Kidney glomerular epithelial cell (primary cell): ENCODE data around the gene ERCC5.
A peak's percentile ranks its signal among the peaks of the same experiment; 100 is the strongest.

Experiments used
- DNase-seq: peaks from one replicate; lab custom pipeline; 2025; lab: John Stamatoyannopoulos, UW

ERCC5 gene

GRCh38 chr13:102845289-102845629 lies 573 bp upstream of the ERCC5 start:
- DNase-seq, result no peak

DNA sequence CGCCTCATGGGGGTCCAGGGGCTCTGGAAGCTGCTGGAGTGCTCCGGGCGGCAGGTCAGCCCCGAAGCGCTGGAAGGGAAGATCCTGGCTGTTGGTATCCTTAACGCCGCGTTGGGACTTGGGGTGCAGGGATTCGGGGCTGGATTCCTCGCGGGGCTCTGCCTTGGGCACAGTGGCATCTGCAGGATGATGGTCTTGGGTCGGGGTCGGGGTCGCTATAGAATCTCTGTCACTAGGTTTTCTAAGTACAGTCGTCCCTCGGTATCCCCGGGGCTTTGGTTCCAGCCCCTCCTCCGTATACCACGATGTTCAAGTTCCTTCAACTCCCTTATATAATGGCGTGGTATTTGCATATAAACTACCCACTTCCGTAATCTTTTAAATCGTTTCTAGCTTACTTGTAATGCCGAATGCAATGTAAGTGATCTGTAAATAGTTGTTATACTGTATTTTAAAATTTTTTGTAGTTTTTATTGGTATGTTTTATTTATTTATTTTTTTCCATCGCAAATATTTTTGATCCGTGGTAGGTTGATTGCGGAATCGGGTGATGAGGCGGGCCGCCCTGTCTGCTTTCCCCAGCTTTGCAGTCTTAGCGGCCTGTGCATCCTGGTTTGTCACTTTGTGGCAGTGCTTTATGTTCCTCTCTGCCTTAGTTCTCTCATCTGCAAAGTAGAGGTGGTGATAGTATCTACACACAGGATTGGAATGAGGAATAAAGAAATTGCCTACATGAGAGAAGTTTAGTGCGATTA lies 606 bp downstream of the ERCC5 start:
- DNase-seq, result peak; percentile 59

- DNase-seq, result peak; percentile 18
Measured at GRCh38 chr13:102847272-102848234, 1.7 kb downstream of the ERCC5 start.

- DNase-seq, result no peak
Measured at GRCh38 chr13:102848956-102849355, 3.1 kb downstream of the ERCC5 start.

- no peak for DNase-seq
Measured at GRCh38 chr13:102852556-102852955, 6.7 kb downstream of the ERCC5 start.

GRCh38 chr13:102854675-102855074 lies 8.8 kb downstream of the ERCC5 start:
- no peak for DNase-seq

DNA sequence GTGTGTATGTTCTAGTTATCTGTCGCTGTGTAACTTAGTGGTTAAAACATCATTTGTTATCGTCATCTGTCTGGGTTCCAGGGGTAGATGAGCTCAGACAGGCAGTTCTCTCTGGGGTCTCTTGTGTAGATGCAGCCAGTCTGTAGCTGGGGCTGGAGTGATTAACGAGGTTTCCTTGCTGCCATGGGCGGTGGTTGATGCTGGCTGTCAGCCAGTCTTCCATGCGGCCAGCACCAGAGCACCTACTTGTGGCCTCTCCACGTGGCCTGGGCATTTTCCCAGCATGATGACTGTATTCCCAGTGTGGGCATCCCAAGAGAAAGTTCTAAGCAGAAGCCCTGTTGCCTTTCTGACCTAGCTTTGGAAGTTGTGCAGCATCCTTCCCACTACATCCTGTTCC lies 10.7 kb downstream of the ERCC5 start:
- DNase-seq, result no peak

GRCh38 chr13:102862624-102863210 lies 16.9 kb downstream of the ERCC5 start:
- DNase-seq, result no peak

GRCh38 chr13:102863590-102863989 lies 17.8 kb downstream of the ERCC5 start:
- DNase-seq, result no peak

- no peak for DNase-seq
Measured at GRCh38 chr13:102868366-102868936, 22.6 kb downstream of the ERCC5 start.

DNA sequence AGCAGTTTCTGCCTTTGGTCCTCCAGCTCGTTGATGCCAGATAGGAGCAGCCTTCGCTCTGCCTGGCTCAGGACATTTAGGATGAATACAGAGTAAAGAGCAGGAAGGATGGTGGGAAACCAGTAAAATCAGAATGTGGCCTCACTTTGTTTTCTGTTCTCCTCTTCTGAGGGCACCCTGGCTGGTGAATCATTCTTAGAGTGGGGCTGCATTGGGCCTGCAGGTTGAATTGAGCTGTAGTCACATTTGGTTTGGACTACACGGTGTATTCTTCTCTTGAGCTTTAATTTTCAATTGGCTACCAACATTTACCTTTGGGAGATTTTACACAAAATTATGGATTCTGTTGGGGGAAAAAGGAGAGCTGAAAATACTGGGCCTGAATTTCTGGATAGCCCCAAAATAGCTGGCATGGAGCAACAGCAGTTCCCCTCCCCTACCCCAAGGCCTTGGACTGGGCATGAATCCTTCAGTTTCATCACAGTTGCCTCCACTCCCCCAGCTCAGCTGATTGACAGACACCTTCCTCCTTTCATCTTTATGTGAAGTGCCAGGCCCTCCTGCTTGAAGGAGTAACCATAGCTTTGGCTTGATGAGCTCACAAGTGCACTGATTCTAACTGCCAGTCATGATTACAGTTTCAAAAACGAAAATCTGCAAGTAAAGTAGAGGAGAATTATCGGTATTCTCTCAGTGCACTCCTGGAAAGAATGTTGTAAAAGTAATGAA lies 24.3 kb downstream of the ERCC5 start:
- DNase-seq, result no peak

DNA sequence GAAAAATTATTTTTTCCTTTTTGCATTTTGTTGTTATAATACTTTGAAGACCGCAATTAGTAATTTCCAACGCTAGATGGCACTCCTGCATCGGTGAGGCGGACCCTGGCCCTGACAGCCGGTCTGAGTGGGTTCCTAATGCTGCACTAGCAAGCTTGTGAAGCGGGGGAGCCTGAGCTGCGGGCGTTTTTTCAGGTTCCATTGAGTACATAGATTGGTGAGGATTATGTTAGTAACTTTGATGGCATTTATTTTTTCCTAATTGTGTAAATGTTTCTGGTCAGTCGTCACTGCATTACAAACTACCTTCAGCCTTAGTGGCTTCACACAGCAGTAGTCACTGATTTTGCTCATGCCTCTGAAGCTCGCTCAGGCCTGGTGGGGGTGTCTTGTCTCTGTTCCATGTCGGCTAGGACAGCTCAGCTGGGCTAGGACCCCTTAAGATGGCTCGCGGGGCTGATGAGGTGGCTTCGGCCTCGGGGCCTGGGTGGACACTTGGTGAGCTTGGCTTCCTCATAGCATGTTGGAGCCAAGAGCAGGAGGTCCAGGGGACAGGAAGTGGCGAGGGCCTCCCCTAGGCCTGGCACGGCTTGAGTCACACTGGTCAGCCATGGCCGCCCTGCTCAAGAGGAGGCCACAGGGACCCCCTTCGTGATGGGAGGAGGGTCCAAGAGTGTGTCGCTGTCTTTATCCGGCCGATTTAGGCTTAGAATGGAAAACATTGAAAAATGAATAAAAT lies 25.0 kb downstream of the ERCC5 start:
- peak; percentile 50 for DNase-seq

DNA sequence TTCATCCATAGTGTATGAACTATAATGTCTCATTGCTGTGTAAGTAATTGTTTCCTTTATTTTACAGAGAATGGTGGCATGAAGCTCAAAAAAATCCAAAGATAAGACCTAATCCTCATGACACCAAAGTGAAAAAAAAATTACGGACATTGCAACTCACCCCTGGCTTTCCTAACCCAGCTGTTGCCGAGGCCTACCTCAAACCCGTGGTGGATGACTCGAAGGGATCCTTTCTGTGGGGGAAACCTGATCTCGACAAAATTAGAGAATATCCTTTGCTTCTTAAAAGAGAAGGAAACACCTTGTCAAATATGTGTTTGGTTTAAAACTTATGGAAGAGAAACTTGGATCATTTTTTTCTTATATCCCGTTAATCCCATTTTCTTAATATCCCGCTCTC lies 26.3 kb downstream of the ERCC5 start:
- DNase-seq, result no peak

GRCh38 chr13:102872531-102872930 lies 26.7 kb downstream of the ERCC5 start:
- no peak for DNase-seq

DNA sequence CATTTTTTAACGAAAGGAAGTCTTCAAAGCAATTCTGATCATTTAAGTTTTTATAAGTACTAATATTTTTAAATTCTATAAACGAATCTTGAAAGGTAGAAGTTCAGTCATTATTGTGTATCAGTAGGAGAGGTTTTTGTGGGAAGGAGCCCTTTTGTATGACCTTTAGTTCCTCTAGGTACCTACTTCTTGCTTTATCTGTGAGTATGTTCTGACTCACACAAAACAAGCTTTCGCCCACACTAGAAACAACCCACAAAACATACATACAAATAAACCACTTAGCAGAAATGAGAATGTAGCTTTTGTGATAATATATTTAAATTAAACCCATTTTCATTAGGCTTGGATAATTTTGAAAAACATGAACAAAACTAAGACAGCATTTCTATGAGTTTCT lies 27.8 kb downstream of the ERCC5 start:
- DNase-seq, result no peak

- no peak for DNase-seq
Measured at GRCh38 chr13:102875256-102875655, 29.4 kb downstream of the ERCC5 start.

DNA sequence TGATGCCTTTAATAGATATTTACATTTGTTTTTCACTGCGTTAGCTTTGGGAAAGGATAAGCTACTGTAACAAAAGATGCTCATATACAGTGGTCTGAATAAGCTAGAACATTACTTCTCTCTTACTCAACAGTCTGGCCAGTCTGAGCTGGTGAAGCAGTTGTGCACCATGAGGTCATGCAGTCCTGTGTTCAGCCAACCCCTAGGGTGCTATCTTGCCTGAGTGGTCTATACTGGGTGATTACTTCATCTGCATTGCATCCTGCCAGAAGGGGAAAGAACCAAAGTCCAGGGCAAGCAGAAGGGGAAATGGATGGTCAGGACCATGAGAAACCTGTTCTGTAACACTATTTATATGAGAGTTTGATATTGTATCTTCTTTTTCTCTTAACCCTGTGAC lies 31.5 kb downstream of the ERCC5 start:
- peak; percentile 29 for DNase-seq

DNA sequence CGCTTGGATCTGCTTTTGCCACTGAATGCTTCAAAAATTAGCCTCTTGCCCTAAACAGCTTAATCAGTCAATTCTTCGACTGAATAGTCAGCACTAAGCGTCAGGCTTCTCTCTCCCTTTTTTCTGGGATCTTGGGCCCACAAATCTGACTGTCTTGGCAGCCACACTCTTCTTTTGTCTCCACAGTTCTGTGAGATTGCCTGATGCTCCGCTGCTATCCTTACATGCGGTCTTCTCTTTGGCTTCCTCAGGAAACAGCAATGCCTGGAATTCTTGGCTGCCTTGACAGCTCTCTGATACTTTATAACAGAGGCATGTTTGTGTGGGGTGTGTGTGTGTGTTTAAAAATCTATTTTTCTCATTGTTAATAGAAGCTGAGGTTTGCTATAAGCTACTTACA lies 32.6 kb downstream of the ERCC5 start:
- no peak for DNase-seq

DNA sequence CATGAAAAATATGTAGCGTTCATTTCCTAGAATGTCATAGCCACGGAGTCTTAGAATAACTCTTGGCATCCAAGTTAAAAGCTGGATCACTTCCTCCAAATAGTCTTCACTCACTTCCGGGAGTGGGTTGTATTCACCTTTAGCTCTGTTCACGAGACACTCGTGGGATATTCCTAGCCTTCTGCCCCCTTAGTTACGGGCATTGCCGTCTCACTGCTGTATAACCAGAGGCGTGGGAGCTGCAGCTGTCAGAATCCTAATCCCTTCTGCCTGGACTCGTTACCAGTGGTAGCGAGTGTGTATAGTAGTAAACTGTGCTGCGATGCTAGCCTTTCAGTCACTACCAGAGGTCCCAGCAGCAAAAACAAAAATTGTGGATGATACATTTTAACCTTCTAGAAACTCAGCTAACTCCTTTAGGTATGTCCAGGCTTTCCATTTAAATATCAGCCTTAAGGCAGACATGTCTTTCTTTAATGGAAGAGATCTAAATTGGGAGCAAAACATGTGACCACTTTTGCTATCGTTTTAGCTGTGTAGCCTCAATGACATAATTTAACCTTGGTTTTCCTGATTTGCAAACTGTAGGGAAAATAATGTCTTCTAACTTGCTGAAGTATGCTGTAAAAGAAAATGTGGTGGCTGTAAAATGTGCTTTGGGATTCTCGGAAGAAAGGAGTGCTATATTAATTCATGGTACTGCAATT lies 34.1 kb downstream of the ERCC5 start:
- no peak for DNase-seq
